Measurements from ENCODE around the gene ZNF135.

Gene ZNF135

DNA sequence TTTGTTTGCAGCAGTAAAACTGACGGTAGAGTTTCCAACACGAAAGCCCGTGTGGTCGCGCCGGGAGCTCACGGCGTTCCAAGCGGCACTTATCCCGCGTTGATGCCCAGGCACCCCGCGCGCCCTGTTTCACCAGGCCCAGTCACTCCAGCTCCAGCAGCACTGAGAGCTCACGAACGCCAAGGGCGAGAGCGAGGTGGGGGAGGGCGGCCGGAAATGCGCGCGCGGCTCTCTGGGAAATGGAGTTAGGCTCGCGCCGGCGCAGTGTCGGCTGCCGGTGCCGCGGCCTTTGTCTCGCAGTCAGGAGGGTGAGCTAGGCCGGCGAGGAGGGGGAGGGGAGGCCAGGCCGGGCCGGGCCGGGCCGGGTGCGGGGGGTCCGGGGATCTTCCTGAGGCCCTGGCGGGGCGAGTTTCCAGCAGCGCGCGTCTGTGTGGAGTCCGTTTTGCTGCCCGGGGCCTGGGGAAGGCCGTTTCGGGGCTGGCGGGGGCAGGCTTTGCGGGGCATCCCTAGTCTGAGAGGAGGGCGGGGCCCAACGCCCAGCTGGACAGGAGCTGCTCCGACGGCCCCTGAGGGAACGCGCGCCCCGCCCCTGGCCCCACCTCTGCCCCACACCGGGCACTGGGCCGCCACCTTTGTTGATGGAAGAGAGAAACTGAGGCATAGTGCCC is at the start of gene ZNF135:
ZNF135 (plus strand) TSS at position 280 of the 668 bp plus-strand sequence. CDS start 721 bp downstream, outside the sequence.
- peak; percentile 69 for DNase-seq

DNA sequence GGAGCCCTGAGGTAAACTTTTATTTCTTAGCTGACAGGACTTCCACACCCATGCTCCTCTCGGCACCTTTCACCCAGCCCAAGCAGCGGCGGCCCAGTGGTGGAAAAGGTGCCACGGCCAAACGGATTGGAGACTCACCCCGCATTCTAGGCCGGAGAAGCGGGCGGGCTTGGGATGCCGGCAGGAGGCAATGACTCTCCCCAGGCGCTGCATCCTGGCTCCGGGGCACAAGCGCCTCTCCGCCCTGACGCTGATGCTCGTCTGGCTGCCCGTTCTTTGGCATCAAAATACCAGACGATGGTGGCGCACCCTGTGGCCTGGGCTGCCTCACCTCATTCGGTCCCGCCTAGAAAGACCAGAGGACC is 49.8 kb upstream of the ZNF135 start:
- no peak for DNase-seq

DNA sequence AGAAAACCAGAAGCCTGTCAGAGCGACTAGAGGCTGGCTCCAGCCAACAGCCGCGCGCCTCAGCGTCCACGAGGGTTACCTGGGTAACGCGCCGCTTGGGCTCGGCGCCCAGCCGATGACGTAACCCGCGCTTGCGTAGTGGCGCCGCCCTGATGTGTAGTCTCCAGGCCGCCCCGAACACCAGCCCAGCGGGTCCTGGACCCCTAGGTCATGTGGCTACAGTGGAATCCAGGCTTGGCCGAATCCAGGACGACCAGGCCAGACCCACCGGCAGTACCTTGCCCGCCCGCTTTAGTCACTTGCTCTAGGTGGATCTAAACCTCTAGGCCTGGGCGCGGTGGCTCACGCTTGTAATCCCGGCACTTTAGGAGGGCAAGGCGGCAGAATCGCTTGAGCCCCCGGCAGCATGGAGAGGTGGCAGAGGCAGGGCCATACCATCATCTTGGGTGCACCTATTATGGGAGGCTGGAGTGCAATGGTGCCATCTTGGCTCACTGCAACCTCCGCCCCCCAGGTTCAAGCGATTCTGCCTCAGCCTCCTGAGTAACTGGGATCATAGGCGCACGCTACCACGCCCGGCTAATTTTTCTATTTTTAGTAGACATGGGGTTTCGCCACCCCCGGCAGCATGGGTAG is 49.3 kb upstream of the ZNF135 start:
- DNase-seq = peak; percentile 55

DNA sequence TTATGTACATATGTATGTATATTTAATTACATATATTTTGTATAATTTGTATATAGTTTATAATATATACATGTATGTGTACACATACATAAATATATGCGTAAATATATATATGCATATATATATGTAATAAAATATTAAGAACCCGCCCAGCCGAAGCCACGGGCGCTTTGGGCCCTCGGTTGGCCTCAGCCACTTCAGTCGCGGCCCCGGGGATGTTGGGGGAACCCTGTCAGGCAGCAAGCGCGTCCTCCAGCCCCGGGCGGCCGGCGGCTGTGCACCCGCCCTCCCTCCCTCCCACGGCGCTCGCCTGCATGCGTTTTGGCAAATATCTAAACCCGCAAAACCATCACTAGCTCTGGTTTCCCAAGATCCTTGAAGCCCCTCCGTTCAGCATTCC is 48.6 kb upstream of the ZNF135 start:
- DNase-seq = no peak

DNA sequence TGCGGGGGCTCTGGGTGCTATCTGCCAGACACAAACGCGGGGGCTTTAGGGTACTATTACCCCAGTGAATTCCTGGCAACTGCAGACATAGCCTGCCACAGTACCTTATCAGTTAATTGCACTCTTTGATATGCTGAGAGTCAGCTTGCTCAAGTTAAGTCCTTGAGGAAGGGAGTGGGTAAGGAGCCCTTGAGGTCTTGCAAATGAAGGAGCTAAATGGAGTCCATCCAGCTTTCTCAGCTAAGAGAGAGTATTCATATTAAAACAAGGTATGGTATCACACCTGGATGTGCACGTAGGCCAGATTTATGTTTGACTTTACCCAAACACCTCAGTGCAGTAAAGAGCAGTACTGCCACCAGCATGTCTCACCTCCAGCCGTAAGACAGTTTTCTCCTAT is 44.9 kb upstream of the ZNF135 start:
- no peak for DNase-seq

DNA sequence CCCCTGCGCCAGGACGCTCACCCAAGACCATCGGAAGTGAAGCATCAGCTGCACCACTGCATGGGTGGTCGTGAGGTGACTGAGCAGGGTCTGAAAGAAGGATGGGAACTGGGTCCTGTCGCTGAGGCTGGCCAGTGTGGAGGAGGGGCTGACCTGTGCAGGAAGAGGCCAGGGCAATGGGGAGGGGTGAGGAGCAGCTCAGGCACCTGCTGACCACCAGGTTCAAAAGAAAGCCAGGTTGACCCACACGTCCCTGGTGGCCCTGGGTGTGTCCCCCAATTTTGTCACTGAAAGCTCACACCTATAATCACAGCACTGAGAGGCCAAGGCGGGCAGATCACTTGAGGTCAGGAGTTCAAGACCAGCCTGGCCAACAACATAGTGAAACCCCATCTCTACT is 39.0 kb upstream of the ZNF135 start:
- no peak for DNase-seq

DNA sequence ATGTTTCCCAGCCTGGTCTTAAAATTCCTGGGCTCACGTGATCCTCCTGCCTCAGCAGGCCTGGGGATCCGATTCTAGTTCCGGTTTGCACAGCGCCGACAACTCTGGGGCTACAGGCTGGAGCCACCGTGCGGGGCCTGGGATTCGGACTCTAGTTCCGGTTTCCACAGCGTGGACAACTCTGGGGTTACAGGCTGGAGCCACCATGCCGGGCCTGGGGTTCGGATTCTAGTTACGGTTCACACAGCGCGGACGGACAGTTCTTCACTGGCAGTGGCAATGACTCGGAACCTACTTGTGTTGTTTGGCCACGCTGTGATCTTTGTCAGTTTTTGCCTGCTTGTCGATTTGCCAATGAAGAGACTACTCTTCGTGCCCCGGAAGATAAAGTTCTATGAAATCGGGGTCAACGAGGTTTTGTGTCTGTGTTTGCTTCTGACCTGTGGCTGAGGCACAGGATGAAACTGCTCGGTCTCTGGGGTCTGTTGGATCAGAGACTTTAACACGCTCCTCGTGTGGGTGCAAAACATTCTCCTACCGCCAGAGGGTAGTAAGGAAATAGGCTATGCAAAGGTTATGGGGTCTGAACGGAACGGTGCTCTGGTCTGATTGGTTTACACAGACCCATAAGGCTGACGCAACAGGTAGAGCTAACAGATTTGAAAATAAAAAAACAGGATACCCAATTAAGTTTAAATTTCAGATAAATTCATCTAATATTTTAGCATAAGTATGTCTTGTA is 37.4 kb upstream of the ZNF135 start:
- peak; percentile 18 for DNase-seq

DNA sequence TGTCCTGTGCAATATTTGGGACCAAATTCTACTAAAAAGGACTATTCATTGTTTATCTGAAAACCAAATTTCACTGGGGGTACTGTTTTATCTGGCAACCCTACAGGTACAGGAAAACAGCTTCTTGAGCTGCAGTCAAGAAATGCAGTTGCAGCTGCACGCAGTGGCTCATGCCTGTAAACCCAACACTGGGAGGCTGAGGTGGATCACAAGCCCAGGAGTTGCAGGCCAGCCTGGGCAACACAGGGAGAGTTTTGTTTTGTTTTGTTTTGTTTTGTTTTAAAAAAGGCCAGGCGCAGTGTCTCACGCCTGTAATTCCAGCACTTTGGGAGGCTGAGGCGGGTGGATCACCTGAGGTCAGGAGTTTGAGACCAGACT is 36.8 kb upstream of the ZNF135 start:
- DNase-seq = no peak

DNA sequence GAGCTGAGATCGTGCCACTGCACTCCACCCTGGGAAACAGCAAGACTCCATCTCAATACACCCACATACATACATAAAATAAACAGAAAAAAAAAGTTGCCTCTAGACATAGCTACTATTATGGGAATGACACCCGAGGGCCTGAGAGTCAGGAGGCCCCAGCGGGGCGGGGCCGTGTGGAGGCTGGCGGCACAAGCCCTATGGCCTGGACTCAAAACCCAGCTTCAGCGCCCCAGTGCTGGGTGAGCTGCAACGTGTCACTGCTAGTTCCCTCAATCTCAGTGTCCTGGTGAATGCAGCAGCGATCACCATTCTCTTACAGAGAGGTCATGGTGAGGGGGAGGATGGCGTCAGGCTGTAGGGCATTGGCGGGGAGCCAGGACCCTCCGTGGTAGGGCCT is 34.4 kb upstream of the ZNF135 start:
- DNase-seq = no peak

DNA sequence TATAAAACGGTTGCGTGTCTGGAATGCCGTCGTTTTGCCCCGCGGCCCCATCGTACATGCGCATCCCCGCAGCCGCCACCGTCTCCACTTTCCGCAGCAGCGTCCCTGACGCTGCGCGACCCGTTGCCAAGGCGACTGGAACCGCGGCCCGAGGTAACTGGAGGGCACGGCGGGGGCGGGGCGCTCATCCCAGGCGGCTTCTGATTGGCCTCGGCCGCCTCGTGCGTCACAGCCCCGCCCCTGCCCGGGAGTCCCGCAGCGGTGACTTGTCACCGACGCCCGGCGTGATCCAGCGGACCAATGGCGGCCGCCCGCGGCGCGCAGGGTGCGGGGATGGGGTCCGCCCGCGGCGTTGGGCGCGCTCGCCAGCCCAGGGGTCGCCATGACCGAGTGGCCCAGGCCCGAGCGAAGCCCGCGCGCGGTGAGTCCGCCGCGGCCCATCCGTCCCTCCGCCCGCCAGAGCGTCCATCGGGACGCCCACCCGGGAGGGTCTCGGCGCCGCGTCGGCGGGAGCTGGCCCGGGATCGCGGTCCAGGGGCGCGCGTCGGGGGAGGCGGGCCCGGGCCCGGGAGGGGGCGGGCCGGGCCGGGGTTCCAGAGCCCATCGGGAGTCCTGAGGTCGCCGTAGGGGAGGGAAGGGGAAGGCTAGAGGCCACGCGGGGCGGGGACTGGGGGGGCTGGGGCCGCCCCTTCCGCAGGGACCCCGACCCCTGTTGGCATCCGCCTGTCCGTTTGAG is 25.2 kb upstream of the ZNF135 start, which contains the start of gene ZSCAN1:
ZSCAN1 (plus strand) TSS at position 285 of the 736 bp plus-strand sequence. CDS start 3,812 bp downstream, outside the sequence.
- DNase-seq = peak; percentile 26

DNA sequence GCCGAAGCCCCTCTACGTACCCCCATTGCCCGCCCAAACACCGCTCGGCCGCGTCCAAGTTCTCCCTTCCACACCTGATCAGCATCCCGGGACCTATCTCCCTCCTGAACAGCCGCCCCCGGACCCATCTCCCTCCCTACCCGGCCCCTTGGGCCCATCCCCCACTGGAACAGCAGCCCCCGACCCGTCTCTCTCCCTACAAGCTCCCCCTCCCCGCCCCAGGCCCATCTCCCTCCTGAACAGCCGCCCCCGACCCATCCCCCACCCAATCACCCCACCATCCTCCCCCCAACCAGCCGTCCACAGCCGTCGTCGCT is 24.6 kb upstream of the ZNF135 start:
- DNase-seq = no peak

DNA sequence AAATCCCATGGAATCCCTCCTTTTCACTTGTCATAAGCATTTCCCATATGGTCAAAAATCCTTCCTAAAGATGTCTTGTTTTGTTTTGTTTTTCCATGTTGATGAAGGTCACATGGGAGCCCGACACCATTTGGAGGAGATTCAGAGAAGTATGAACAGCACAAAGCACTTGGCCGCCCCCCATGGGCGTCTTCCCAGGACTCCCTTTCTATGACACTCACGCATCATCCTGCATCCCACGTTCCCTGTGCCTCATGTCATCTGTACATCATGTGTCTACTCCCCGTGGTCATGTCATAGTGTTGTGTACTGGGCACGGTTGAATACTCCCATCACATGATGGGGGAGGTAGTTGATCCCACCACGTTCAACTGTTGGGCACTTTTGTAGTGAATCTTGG is 23.2 kb upstream of the ZNF135 start:
- DNase-seq = no peak

DNA sequence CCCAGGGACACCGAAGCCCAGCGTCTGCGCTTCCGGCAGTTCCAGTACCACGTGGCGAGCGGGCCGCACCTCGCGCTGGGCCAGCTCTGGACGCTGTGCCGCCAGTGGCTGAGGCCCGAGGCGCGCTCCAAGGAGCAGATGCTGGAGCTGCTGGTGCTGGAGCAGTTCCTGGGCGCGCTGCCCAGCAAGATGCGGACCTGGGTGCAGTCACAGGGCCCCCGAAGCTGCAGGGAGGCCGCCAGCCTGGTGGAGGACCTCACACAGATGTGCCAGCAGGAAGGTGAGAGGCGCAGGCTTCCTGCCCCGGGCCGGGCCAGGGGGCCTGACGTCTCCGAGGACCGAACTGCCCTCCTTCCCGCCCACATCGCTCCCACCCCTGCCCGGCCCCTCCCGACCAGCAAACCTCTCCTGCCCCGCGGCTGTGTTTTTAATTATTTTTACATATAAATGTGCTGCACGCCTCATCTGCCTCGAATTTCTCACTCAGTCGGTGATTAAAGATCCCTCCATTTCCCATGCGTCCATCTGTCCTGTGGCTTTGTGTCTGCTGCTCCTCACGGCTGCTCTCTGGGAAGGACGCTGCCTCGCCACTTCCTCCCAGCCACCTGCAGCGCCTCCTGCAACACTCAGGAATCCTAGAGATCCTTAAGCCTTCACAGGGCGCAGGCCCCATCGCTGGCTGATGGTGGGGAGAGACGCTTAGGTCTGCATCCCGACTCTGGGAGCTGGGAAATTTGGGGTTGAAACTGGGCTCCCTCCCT is 21.0 kb upstream of the ZNF135 start:
- no peak for DNase-seq

DNA sequence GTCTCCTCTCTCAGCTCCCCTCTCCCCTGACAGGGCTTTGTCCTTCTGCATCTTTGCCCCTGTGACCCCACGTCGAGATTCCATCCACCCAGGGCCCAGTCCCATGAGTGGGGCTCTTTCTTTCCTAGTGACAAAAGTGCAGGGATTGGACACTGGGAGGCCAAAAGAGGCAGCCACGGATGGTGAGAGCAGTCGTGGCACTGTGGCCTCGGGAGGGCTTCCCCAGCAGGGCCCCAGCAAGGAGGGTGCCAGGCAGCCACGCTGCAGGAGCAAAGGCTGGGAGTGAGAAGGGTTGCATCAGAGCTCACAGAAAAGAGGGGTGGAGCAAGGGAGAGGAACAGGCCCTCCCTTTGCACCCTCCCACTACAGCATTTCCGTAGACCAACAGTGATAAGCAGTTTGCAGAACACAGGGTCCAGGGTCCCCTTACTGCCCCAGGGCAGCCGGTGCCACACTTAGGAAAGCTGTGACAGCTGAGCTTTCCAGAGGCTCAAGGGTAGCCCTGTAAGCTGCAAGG is 20.3 kb upstream of the ZNF135 start:
- DNase-seq = no peak

DNA sequence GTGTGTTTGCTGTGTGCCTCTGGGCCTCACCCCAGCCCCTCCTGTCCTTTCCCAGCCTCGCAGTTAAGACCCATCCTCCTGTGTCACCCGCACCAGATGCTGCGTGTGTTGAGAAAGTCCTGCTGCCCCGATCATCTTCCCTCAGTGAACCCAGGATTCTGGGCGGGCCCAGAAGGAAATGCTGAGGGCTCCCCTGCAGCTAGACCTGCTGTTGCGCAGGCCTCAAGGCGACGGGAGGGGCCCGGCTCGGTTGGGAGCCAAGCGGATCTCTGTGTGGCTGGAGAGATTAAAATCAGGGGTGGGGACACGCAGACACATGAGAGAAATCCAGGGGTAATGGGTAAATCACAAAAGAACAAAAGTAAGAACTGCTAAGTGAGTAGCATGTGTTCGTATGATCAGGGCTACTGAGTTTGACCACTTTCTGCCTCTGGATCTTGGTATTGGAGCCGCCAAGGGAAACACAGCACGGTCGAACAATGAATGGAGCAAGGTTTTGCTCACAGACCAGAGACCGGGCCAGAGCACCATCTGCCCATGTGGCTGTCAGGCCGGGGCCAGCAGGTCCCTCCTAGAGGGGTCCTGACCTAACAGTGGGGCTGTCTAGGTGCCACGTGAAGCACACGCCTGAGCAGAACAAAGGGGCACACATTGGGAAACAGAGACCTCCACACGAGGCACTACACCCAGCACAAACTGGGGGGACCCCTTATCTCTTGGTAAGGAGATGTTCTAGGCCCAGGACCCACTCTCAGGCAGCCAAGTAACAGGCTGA is 18.1 kb upstream of the ZNF135 start:
- DNase-seq = no peak

DNA sequence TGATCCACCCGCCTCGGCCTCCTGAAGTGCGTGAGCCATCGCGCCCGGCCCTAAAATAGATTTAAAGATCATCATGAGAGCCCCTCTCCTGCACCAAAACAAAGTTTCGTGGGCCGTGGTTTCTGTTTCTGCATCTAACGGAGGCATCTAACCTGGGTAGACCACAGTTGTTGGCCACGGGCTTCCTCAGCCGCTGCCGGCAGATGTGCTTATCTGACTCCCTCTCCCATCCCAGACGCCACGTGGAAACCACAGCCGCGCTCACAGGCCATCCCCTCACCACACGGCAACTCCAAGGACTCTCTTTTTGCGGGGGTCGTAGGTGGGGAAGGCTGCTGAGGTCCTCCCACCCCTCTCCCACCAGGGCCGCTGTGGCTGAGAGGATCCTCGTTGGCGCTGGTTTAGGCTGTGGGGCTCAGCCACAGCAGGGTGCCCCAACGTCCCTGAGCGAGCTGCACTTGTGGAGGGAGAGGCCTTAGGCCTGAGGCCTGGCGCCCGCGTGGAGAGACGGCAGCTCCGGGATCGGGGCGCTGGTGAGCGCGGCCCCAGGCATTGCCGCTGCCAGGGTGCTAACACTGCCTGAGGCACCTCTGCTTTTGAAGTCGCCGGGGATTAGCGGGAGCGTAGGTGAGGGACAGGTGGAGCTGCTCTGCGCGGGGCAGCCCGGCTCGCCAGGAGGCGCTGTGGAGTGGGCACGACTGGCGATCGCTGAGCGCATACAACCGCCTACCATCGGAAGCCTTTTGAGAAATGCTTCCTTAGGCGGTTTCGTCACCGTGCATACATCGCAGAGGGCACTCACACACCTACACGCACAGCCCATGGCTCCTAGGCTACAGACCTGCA is 16.4 kb upstream of the ZNF135 start:
- no peak for DNase-seq

DNA sequence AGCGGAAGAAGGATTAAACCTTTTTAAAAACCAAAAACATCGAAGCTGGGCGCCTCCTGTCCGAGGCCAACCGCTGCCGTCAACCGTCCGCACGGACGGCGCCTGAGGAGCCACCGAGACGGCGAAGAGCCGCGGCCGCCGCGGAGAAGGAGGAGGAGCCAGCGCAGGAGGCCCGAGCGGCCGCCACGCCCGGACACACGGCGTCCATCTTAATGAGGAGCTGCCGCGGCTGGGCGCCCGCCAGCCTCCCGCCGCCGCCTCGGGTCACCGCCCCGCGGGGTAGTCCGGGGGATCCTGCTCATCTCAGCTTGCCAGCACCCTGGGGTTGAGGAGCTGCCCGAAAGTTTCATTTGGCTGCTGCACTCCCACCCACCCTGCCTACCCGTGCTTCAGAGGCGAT is 14.7 kb upstream of the ZNF135 start:
- no peak for DNase-seq

DNA sequence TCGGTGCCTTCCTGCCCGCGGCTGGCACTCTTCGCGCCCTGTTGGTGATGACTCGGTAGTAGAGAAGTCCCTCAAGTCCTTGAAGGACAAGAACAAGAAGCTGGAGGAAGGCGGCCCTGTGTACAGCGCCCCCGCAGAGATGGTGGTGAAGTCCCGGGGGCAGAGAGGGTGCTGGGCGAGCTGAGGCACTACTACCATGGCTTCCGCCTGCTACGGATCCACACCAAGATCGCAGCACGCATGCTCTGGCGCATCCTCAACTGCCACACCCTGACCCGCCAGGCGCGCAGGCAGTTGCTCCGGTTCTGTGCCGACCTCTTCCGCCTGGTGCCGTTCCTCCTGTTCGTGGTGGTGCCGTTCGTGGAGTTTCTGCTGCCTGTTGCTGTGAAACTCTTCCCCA is 14.2 kb upstream of the ZNF135 start:
- no peak for DNase-seq

DNA sequence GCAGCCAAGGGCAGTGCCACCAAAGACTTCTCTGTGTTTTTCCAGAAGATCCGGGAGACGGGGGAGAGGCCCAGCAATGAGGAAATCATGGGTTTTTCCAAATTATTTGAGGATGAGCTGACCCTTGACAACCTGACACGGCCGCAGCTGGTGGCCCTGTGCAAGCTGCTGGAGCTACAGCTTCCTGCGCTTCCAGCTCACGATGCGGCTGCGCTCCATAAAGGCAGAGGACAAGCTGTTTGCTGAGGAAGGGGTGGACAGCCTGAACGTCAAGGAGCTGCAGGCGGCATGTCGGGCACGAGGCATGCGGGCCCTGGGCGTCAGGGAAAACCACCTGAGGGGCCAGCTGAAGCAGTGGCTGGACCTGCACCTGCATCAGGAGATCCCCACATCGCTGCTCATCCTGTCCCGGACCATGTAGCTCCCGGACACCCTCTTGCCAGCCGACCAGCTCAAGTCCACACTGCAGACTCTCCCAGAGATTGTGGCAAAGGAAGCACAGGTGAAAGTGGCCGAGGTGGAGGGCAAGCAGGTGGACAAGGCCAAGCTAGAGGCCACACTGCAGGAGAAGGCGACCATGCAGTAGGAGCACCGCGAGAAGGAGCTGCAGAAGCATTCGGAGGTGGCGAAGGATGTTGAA is 13.6 kb upstream of the ZNF135 start:
- no peak for DNase-seq

DNA sequence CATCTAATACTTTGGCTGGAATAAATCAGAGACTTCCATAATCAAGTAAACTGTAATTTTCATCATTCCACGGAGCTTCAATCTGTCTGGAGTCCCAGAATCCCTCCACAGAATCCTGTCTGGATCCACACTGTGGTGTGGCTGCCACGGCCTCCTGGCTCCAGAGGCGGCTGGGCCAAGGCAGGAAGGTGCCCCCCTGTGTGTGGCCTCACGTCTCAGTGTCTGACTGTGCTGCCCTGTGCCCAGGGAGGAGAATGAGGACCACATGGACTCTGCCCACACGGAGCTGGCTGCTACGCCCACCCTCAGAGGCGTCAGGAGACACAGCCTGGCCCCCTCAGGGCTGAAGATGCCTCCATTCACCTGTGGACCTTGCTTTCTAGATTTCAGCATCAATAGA is 12.2 kb upstream of the ZNF135 start:
- no peak for DNase-seq
